IPS-11a (cell line): Measurements from ENCODE around the gene SPATA1.
"Not testable (repeated sequence)": the region's sequence is repeated elsewhere in the genome, so short reads cannot be mapped to it uniquely, and the experiment has no call there.

ENCODE experiments used
- H3K4me3 ChIP-seq: one replicate; pipeline ENCODE4 v1.5.1; 2013; ENCODE audit warnings: low read depth, low read length, control low read depth

The SPATA1 gene

GRCh38 chr1:84585803-84586202 is 79.6 kb downstream of the SPATA1 start:
- H3K4me3 ChIP-seq: no peak overlapping the region

GRCh38 chr1:84587099-84587498 is 80.9 kb downstream of the SPATA1 start:
- no peak overlapping the region for H3K4me3 ChIP-seq

DNA sequence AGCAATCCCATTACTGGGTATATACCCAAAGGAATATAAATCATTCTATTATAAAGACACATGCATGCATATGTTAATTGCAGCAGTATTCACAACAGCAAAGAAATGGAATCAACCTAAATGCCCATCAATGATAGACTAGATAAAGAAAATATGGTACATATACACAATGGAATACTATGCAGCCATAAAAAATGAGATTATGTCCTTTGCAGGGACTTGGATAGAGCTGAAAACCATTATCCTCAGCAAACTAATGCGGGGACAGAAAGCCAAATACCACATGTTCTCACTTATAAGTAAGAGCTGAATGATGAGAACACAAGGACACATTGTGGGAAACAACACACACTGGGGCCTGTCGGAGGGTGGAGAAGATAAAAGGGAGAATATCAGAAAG is 88.8 kb downstream of the SPATA1 start:
- H3K4me3 ChIP-seq: not testable (repeated sequence)

DNA sequence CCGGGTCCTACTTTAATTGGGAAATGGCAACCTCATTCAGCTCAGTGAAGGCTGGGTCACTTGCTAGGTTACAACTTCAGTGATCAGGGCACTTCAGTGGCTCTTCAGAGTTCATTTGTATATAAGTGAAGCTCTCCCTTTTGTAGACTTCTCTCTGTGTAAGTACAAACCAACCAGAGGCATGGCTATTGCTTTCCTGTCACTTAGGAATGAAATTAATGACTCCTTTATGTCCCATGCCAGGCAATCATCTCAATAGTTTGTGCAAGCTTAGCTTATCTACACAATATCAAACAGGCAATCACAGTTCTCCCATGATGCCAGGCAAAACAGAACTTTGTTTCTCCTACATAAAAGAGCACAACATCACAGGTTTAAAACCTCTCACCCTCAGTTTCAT is 90.8 kb downstream of the SPATA1 start:
- no peak overlapping the region for H3K4me3 ChIP-seq

DNA sequence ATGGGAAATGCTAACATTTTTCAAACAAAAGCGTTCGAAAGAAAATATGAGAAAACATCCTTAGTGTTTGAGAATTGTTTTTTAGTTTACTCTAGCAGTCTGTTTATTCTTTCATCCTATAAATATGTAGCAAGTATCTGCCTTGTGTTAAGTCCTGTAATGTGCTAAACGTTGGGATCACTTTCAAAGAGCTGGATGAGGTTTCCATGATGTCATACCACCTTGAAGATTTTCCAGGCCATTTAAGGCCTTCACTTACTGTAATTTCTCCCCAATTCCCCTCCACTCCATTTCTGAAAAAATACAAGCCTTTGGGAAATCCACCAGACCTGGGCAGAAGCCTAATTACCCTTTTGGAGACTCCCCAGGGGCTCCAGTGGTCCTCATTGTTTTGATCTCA is 92.2 kb downstream of the SPATA1 start:
- no peak overlapping the region for H3K4me3 ChIP-seq

- no peak overlapping the region for H3K4me3 ChIP-seq
Observed at GRCh38 chr1:84598846-84599741, 92.9 kb downstream of the SPATA1 start.

- no peak overlapping the region for H3K4me3 ChIP-seq
Observed at GRCh38 chr1:84600796-84601195, 94.6 kb downstream of the SPATA1 start.

DNA sequence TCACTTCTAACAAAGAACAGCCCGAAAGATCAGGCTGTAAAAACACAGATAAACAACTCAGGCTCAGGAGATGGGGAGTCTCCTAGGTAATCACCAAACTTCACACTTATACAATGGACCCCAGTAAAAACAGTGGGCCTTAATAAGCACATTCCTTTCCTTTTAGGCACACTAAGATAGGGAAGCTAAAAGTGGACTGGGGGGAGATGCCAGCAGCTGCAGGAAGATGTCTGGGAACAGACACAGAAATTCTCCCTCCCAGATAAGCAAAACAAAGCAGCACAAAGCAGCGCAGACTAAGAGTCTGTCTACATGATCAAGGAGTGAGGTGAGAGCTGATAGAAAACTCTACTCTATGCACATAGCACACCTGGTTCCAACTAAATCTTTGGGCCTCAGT is 97.0 kb downstream of the SPATA1 start:
- no peak overlapping the region for H3K4me3 ChIP-seq

- H3K4me3 ChIP-seq: no peak overlapping the region
Observed at GRCh38 chr1:84603941-84604830, 98.0 kb downstream of the SPATA1 start.

DNA sequence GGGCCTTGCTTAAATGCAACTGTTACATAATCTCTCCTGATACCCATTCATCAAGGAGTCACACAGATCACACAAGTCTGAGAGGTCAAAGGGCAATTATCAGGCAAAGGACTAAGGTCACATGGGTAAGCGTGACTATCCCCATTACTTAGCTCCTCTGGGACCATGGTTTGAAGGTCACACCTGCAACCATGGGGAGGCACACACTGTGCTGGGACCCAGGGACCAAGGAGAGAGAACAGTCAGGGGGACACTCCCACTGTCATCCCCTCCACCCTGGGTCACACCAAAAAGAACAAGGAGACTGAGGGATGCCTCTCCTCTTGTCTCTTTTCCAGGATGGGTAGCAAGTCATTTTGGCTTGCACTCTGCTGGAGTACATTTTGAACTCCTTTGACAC is 99.0 kb downstream of the SPATA1 start:
- H3K4me3 ChIP-seq: no peak overlapping the region

DNA sequence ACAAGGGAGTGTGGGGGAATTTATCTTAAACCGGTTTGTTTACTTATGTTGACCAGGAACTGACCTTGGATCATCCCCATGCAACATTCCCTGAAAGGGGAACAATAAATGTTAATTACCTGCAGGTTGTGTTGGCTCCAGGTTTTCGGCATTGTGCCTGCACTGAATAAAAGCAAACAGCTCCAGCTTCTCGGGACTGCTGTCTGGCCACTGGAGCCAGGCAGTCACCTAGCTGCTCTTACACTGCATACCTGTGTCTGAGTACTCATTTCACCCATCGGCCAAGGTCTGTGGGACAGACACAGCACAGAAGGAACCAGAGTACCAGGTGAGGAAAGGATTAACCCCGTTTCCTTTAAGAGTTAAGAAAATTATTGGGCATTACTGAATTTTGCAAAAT is 100.8 kb downstream of the SPATA1 start:
- H3K4me3 ChIP-seq: no peak overlapping the region

- H3K4me3 ChIP-seq: no peak overlapping the region
Observed at GRCh38 chr1:84611091-84611490, 104.9 kb downstream of the SPATA1 start.

DNA sequence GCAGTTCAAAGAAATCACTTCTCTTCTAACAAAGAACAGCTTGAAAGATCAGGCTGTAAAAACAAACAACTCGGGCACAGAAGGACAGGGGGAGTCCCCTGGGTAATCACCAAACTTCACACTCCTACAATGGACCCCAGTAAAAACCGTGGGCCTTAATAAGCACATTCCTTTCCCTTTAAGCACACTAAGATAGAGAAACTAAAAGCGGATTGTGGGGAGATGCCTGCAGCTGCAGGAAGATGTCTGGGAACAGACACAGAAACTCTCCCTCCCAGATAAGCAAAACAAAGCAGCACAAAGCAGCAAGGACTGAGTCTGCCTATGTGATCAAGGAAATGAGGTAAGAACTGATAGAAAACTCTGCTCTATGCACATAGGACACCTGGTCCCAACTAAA is 105.6 kb downstream of the SPATA1 start:
- H3K4me3 ChIP-seq: no peak overlapping the region

DNA sequence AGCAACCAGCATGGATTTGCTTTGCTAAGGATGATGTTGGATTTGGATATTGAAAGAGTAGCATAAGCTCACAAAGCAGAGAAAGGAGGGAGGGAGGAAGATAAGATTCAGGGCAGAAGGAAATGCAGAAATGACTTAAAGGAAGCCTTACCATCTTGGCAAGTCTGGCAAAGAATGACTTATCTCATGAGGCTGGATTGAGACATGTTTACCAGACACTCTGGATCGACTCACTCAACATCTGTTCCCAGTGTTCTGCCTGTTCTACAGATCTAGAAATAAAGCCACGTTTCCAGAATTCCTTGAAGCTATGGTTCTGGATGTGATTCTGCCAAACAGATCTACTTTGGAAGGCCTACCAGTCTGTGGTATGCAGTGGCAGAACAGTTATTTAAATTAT is 106.8 kb downstream of the SPATA1 start:
- no peak overlapping the region for H3K4me3 ChIP-seq

DNA sequence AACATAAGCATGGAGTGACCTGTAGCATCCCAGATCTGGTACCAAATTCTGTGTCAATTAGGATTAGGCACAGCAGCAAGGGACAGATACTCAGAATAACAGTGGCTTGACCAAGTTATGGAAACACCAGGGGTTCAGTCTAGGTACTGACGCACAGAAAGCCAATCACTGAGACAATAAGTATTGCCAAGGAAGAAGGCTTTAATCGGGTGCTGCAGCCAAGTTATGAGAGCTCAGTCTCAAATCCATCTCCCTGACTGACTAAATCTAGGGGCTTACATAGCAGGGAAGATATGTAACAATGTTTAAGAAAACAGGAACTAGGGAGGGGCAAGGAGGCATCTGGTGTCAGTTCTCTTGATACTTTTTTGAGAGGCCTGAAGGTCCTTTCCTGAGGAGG is 107.7 kb downstream of the SPATA1 start:
- no peak overlapping the region for H3K4me3 ChIP-seq

- H3K4me3 ChIP-seq: no peak overlapping the region
Observed at GRCh38 chr1:84615790-84616189, 109.6 kb downstream of the SPATA1 start.
